Measurements from ENCODE around the gene SETMAR.

GRCh38 chr3:4332991-4333390 is 29.8 kb downstream of the SETMAR start:
- TF ChIP-seq EZH2 (IDR thresholded peaks at IDR 0.05; ENCODE audit: borderline replicate concordance, low read depth, low read length, severe bottlenecking), result no peak
- TF ChIP-seq CTCF (IDR thresholded peaks at IDR 0.05; ENCODE audit: borderline replicate concordance, extremely low read depth, low read length, poor library complexity, severe bottlenecking), result no peak

Measured in DND-41 (cell line).